Fibroblast of lung (primary cell): Measurements from ENCODE around the gene SORT1.

Experiments used
- EZH2 ChIP-seq: IDR thresholded peaks from 2 replicates; pipeline ENCODE4 v1.5.1; 2012; ENCODE audit warnings: low read length, control low read depth, mild to moderate bottlenecking; ENCODE audit errors: missing control alignments
- TF ChIP-seq, protein P1 (sequence below), 2 donors: IDR thresholded peaks in 1 of 2; conservative IDR thresholded peaks in 1 of 2; 1 replicate in 1 of 2; 2 replicates in 1 of 2; pipeline ENCODE4 v1.5.1; 2011 to 2012; ENCODE audit warnings: low read length in 2 of 2, control low read depth in 1 of 2, inconsistent platforms in 1 of 2, low read depth in 1 of 2, mild to moderate bottlenecking in 1 of 2

DNA sequence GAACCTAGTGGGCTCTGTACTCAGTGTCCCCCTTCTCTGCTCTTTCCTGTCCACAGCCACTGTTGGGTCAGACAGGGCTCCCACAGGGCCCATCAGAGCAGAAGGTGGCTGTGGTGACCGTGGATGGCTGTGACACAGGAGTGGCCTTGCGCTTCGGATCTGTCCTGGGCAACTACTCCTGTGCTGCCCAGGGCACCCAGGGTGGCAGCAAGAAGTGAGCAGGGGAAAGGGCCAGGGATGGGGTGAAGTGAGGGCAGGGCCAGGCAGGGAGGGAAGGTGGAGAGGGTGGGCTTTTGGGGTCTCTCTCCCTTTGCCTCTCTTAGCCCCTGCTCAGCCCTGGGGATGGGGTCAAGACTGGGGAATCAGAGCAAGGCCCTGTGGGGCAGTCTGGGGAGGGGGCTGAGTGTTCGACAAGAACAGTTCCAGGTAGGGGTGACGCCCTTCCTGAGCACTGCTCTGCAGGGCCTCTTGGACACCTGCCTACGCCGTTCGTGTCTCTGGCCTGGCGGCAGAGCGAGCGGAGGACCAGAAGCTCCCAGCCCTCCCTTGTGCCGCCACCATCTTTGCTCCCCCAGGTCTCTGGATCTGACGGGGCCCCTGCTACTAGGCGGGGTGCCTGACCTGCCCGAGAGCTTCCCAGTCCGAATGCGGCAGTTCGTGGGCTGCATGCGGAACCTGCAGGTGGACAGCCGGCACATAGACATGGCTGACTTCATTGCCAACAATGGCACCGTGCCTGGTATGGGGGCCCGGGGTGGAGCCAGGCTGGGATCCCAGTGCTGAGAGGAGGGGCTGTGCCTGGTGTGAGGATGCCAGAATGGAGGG is 135.3 kb downstream of the SORT1 start:
- TF ChIP-seq, protein P1, sequence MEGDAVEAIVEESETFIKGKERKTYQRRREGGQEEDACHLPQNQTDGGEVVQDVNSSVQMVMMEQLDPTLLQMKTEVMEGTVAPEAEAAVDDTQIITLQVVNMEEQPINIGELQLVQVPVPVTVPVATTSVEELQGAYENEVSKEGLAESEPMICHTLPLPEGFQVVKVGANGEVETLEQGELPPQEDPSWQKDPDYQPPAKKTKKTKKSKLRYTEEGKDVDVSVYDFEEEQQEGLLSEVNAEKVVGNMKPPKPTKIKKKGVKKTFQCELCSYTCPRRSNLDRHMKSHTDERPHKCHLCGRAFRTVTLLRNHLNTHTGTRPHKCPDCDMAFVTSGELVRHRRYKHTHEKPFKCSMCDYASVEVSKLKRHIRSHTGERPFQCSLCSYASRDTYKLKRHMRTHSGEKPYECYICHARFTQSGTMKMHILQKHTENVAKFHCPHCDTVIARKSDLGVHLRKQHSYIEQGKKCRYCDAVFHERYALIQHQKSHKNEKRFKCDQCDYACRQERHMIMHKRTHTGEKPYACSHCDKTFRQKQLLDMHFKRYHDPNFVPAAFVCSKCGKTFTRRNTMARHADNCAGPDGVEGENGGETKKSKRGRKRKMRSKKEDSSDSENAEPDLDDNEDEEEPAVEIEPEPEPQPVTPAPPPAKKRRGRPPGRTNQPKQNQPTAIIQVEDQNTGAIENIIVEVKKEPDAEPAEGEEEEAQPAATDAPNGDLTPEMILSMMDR (conservative IDR thresholded peaks at IDR 0.05 in 1 of 2, IDR thresholded peaks at IDR 0.05 in 1 of 2; ENCODE audit: low read depth in 1 of 2, low read length in 2 of 2): no peak
- TF ChIP-seq EZH2: no peak
